Esophagus muscularis mucosa (tissue), 4 donors: ENCODE results near the gene ANXA6.
"Not testable (repeated sequence)": the region's sequence is repeated elsewhere in the genome, so short reads cannot be mapped to it uniquely, and the experiment has no call there.

Experiments used
- CTCF ChIP-seq, 3 experiments: fragments of 200-600 bp in 2 of 3; fragments of 450-650 bp in 1 of 3; sonication (generic) in 2 of 3; IDR thresholded peaks; one replicate each; pipeline ENCODE4 v1.5.1; 2017 to 2019; ENCODE audit warnings: antibody characterized with exemption in 3 of 3, mild to moderate bottlenecking in 2 of 3, moderate library complexity in 1 of 3
- EP300 ChIP-seq: sonication (generic); formaldehyde crosslinking; IDR thresholded peaks from one replicate; pipeline ENCODE4 v1.6.1; 2017; ENCODE audit warnings: antibody characterized with exemption
- POLR2A ChIP-seq: fragments of 450-650 bp; IDR thresholded peaks from one replicate; pipeline ENCODE4 v1.6.1; 2017; ENCODE audit warnings: antibody characterized with exemption, moderate library complexity, mild to moderate bottlenecking, low read depth
- POLR2AphosphoS5 ChIP-seq, 2 donors: sonication (generic); formaldehyde crosslinking; IDR thresholded peaks; one replicate each; pipeline ENCODE4 v1.6.1; 2017; ENCODE audit warnings: antibody characterized with exemption in 2 of 2

- not testable (repeated sequence) for TF ChIP-seq POLR2A; CTCF (IDR thresholded peaks at IDR 0.05); EP300; POLR2AphosphoS5 (IDR thresholded peaks at IDR 0.05)
Observed at GRCh38 chr5:151197291-151197600, 39.7 kb upstream of the ANXA6 start.
